HT1080 (cell line): ENCODE measurements around the gene ATP9B. TPM values are rescaled to one million over a fixed set of nuclear protein-coding genes. Genes with fewer than 3 reads are reported as not detected.
"Not testable (repeated sequence)": the region's sequence is repeated elsewhere in the genome, so short reads cannot be mapped to it uniquely, and the experiment has no call there.

ENCODE experiments used
- DNase-seq: peaks from one replicate; pipeline ENCODE4 v3.0.0-alpha.2; 2015; ENCODE audit warnings: low read depth
- total RNA-seq: library from RNA; depleted of rRNA; stranded (reverse); fragments of >200 nt; shearing (Covaris generic); gene quantifications from 2 replicates; pipeline ENCODE4 v1.2.3, GENCODE V29; 2014

Gene ATP9B
- total RNA-seq, 1 experiment from 2014 or later = 9.9 TPM

DNA sequence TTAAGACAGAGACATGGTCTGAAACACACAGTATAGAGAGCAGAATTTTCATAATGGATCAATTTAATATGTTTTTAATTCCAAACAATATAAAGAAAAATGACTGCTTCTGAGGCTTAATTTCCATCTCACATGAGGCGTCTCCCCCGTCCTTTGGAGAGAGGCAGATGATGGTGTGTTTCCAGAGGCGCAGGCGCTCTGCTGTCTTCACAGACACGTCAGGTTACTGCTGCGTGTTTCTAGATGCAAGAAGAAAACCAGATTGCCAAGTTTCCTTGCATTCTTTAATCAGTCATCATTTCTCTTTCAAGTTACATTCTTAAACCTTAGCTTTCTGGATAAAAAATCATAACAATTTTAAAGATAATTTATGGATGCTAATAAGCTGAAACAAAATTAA lies 160.2 kb downstream of the ATP9B start:
- DNase-seq = no peak

- no peak for DNase-seq
These were observed 165.2 kb downstream of the ATP9B start for GRCh38 chr18:79234438-79234837.

- DNase-seq = no peak
These were observed 170.4 kb downstream of the ATP9B start for GRCh38 chr18:79239631-79240030.

- DNase-seq = no peak
These were observed 172.6 kb downstream of the ATP9B start for GRCh38 chr18:79241755-79242154.

- DNase-seq = no peak
These were observed 173.1 kb downstream of the ATP9B start for GRCh38 chr18:79242246-79242645.

DNA sequence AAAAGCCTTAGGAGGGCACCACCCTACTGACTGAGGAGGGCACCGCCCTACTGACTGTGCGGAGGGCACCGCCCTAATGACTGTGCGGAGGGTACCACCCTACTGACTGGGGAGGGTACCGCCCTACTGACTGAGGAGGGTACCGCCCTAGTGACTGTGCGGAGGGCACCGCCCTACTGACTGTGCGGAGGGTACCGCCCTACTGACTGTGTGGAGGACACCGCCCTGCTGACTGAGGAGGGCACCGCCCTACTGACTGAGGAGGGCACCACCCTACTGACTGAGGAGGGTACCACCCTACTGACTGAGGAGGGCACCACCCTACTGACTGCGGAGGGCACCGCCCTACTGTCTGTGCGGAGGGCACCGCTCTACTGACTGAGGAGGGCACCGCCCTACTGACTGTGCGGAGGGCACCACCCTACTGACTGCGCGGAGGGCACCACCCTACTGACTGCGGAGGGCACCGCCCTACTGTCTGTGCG lies 176.4 kb downstream of the ATP9B start:
- DNase-seq = peak; percentile 93

DNA sequence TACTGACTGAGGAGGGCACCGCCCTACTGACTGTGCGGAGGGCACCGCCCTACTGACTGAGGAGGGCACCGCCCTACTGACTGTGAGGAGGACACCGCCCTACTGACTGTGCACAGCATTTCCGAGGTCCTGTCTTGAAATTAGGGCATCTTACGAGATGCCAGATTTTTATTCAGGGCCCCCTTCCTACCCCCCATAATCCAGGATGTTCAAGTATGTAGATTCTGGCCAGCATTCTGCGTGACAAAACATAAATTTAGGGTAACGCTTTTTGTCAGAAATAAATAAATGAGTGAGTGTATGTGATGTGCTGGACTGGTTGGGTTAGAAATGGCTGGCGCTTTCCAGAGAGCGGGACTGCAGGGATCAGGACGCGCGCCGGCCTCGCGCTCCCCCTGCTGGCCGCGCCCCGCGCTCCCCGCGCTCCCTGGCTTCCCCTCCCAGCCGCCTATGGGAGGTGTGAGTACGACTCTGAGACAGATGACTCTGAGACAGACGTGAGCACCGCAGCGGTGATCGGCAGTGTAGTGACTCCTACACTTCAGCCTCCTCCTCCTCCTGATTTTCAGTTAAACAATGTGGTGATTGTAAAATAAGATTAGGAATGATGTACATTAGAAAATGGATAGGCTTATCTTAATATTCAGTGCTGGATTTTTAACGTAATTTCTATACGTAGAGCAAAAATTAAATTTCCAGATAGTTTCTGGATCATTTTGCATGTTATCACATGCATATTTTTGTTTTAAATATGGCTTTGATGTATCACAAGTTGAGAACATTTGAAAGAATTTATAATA lies 177.3 kb downstream of the ATP9B start:
- peak; percentile 95 for DNase-seq

- no peak for DNase-seq
These were observed 179.4 kb downstream of the ATP9B start for GRCh38 chr18:79248495-79249060.

DNA sequence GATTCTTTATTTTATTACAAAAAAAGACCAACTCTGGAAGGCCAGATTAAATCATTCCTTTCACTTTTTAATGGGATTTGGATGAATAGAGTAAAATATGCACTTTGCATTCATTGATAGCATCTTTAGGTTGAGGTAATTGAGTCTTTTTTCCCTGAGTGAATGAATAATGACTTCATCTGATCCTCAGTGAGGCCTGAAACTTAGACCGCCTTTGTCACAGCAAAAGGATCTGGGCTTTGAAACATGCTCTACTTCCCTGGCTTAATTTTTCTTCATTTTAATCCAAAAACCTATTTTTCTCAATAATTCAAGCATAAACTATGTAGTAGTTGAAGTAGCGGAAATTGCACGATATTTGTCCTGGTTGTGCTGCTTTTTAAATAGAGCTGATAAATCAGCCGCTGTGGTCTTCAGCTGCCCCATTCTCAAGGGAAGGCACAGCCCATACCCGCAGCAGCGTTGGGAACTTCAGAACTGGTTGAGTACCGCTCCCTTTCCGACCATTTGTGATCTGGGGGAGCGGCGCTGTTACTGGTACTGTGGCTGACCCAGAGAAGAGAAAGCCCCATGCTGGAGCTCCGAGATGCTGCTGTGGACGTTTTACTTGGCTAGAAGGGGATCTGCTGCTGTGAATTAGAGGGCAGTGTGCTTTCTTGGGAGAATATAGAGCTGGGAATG lies 181.2 kb downstream of the ATP9B start:
- no peak for DNase-seq

GRCh38 chr18:79251021-79251420 lies 181.8 kb downstream of the ATP9B start:
- DNase-seq = no peak

DNA sequence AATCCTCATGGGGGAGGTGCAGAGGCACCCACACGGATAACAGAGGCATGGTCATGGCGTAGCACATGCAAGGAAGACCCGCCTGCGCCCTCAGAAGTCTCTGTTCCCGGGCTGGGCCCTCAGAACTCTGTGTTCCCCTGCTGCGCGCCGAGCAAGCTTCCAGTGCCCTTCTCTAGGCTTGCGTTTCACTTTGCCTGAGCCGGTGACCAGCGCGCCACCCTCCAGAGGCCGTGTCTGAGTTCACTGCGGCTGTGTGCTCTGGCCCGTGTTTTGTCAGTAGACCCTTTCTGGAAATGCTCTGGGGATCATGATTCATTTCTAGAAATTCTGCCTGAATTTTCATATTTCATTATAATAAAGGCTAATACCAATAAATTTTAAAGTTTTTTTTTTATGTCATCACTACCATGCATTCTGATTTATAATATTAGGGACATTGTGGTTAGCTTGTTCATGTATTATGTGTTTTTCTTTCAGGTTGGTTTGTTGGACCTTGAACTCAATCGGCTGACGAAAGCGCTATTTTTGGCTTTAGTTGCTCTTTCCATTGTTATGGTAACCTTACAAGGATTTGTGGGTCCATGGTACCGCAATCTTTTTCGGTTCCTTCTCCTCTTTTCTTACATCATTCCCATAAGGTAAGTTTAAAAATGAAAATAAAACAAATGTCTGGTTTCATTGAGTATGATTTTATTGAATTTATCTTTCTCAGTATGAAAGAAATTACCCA lies 183.9 kb downstream of the ATP9B start:
- DNase-seq = no peak

DNA sequence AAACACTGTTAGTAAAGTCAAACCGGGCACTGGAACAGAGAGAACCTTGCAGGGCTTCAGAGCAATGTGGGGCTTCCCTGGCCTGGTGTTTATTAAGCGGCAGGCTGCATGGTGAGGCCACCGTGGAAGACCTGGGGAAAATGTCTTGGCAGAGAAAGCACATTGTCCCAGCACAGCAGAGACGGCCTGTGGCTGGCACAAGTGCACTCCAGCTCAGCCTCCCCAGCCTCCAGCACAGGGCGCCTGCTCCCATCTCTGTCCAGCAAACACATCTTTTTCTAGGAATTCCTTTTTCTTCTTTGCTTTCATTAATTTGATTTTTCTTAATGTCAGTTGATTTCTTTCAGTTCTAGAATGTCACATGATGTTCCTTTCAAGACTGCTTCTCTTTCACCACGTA lies 188.3 kb downstream of the ATP9B start:
- no peak for DNase-seq

DNA sequence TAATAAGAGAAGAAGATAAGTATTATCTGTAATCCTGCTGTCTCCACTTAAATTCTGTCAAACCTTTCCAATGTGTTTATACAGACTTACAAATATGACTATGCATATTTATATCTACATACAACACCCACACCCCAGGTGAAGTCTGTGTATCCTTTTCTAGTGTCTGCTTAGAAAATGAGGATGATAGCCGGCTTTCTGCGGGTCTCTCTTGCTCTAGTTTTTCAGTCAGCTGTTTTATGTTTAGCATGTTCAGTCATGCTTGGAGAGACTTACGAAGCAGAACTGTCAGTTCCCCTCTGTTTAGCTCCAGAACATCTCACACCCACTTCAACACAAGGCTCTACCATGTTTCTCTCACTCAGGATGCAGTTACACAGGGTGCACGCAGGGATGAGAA lies 189.3 kb downstream of the ATP9B start:
- no peak for DNase-seq

GRCh38 chr18:79259218-79259617 lies 190.0 kb downstream of the ATP9B start:
- no peak for DNase-seq

DNA sequence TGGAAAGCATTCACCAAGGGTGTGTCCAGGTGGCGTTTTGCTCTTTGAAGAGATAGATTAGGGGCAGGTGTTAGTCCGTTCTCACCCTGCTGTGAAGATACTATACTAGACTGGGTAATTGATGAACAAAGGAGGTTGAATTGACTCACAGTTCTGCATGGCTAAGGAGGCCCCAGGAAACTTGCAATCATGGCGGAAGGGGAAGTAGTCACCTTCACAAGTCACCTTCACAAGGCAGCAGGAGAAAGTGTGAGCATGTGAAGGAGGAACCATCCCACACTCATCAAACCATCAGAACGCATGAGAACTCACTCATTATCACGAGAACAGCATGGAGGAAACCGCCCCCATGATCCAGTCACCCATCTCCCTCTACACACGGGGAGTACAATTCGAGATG lies 190.8 kb downstream of the ATP9B start:
- DNase-seq = no peak

GRCh38 chr18:79260510-79260909 lies 191.3 kb downstream of the ATP9B start:
- DNase-seq = no peak

GRCh38 chr18:79265068-79265467 lies 195.9 kb downstream of the ATP9B start:
- DNase-seq = not testable (repeated sequence)

GRCh38 chr18:79271812-79272211 lies 202.6 kb downstream of the ATP9B start:
- DNase-seq = not testable (repeated sequence)

- no peak for DNase-seq
These were observed 203.7 kb downstream of the ATP9B start for GRCh38 chr18:79272916-79273315.

GRCh38 chr18:79274823-79275222 lies 205.6 kb downstream of the ATP9B start:
- no peak for DNase-seq

- DNase-seq = no peak
These were observed 206.3 kb downstream of the ATP9B start for GRCh38 chr18:79275461-79275860.

DNA sequence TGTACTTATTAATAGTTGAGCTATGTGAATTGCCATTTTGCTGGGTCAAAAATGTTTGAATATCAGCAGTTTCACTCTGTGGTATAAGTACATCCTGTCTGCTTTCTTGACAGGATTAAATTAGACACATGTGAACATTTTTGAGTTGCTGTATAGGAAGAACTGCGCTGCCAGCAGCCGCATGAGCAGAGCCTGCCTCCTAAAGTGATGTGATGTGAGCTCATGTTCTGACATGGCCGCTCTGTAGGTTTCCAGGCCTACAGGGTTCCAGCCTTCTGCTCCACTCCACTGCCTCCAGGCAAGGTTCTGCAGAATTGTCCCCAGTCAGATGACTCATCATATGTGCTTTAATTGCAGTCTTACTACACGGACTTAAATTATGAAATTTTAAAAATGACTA lies 206.8 kb downstream of the ATP9B start:
- no peak for DNase-seq
